K562 (cell line): ENCODE measurements around the gene POU2AF1. TPM values are rescaled to one million over a fixed set of nuclear protein-coding genes. Genes with fewer than 3 reads are reported as not detected.

Experiments used
- ATAC-seq: fragments of 200-7000 bp; cut with Tn5 transposase; 3 replicates; pipeline ENCODE4 v1.9.1; 2020; ENCODE audit warnings: moderate library complexity
- Bru-seq: library from RNA; stranded (reverse); fragments of 400-500 nt; gene quantifications from one replicate; lab custom pipeline; 2021; lab: Mats Ljungman, UMichigan
- BruChase-seq, 2 experiments: library from RNA; stranded (reverse); fragments of 400-500 nt; gene quantifications; one replicate each; lab custom pipeline; 2021; lab: Mats Ljungman, UMichigan
- BruUV-seq: library from RNA; stranded (reverse); fragments of 400-500 nt; replicated peaks from 2 replicates; lab custom pipeline; 2021; lab: Mats Ljungman, UMichigan
- CTCF ChIA-PET: fragments of 300-600 bp; formaldehyde crosslinking; extraction: SDS; loops from one replicate; lab custom pipeline; 2021; ENCODE audit warnings: low intra/inter-chr PET ratio; lab: Yijun Ruan, JAX
- POLR2A ChIA-PET: fragments of 300-600, 350-650 bp; sonication (Branson Sonifier 250); formaldehyde crosslinking; extraction: SDS; loops from one replicate; lab custom pipeline; 2021; ENCODE audit warnings: antibody characterized with exemption, inconsistent platforms; lab: Yijun Ruan, JAX
- DNase-seq, 4 experiments: peaks; one replicate each; pipeline versions ENCODE4 v3.0.0 to v3.0.0-alpha.2; 2011 to 2018; ENCODE audit warnings: low spot score in 3 of 4, mixed read lengths in 3 of 4; ENCODE audit errors: extremely low read depth in 1 of 4
- FAIRE-seq: peaks from 2 replicates; lab custom pipeline; 2011; peaks lifted over from hg19 to GRCh38; lab: Jason Lieb, UNC
- H2AFZ ChIP-seq: 2 replicates; pipeline ENCODE4 v1.6.0; 2011; ENCODE audit warnings: low read depth, low read length, control low read depth, inconsistent platforms
- H3K27ac ChIP-seq: fragments of 200-600 bp; 3 replicates; pipeline ENCODE4 v1.8.0; 2011; ENCODE audit warnings: low read depth, mild to moderate bottlenecking, control low read depth, inconsistent platforms, low read length, moderate library complexity, mixed read lengths; ENCODE audit errors: extremely low read depth
- H3K27me3 ChIP-seq, 2 experiments: fragments of 300-600 bp in 1 of 2; 2 replicates in 1 of 2; 3 replicates in 1 of 2; pipeline versions ENCODE4 v1.6.0 to v1.8.0; 2011; ENCODE audit warnings: inconsistent platforms in 2 of 2, low read length in 2 of 2, mild to moderate bottlenecking in 1 of 2, mixed read lengths in 1 of 2, moderate library complexity in 1 of 2; ENCODE audit not compliant: control insufficient read depth in 2 of 2, insufficient read depth in 2 of 2
- H3K36me3 ChIP-seq: fragments of 300-600 bp; 3 replicates; pipeline ENCODE4 v1.8.0; 2011; ENCODE audit warnings: mild to moderate bottlenecking, low read length, inconsistent platforms; ENCODE audit not compliant: control insufficient read depth, insufficient read depth
- H3K4me1 ChIP-seq, 2 experiments: fragments of 200-600 bp in 1 of 2; replicated peaks in 1 of 2; 2 replicates in 1 of 2; 3 replicates in 1 of 2; pipeline versions ENCODE4 v1.5.1 to v1.8.0; 2011; ENCODE audit warnings: inconsistent platforms in 2 of 2, low read length in 2 of 2, mild to moderate bottlenecking in 1 of 2, mixed read lengths in 1 of 2, moderate library complexity in 1 of 2; ENCODE audit not compliant: control insufficient read depth in 2 of 2, insufficient read depth in 2 of 2
- H3K4me2 ChIP-seq: 2 replicates; pipeline ENCODE4 v1.6.1; 2011; ENCODE audit warnings: low read length, control low read depth, inconsistent platforms, mixed read lengths; ENCODE audit not compliant: insufficient read depth
- H3K4me3 ChIP-seq: fragments of 200-600 bp; sonication (generic), shearing (Covaris generic); 2 replicates; pipeline ENCODE4 v1.5.1; 2016; ENCODE audit warnings: control low read depth, inconsistent platforms
- H3K79me2 ChIP-seq: fragments of 200-600 bp; 3 replicates; pipeline ENCODE4 v1.8.0; 2011; ENCODE audit warnings: low read length, inconsistent platforms; ENCODE audit not compliant: control insufficient read depth, insufficient read depth
- H3K9ac ChIP-seq, 2 experiments: 2 replicates each; pipeline versions ENCODE4 v1.6.0 to v1.6.1; 2011; ENCODE audit warnings: low read depth in 2 of 2, low read length in 2 of 2, control low read depth in 1 of 2, inconsistent platforms in 1 of 2, mild to moderate bottlenecking in 1 of 2, mixed read lengths in 1 of 2; ENCODE audit not compliant: insufficient read depth in 1 of 2
- H3K9me1 ChIP-seq: one replicate; pipeline ENCODE4 v1.6.0; 2011; ENCODE audit warnings: inconsistent platforms, mild to moderate bottlenecking, low read length, moderate library complexity; ENCODE audit not compliant: control insufficient read depth, insufficient read depth
- H3K9me3 ChIP-seq: replicated peaks from 2 replicates; pipeline ENCODE4 v1.5.1; 2011; ENCODE audit warnings: low read depth, low read length, inconsistent platforms; ENCODE audit not compliant: control insufficient read depth, insufficient read depth
- H4K20me1 ChIP-seq: replicated peaks from 2 replicates; pipeline ENCODE4 v1.6.1; 2011; ENCODE audit warnings: low read length, inconsistent platforms, mixed read lengths; ENCODE audit not compliant: control insufficient read depth, insufficient read depth
- FOXP1 ChIP-seq: sonication (generic); formaldehyde crosslinking; IDR thresholded peaks from 2 replicates; pipeline ENCODE4 v1.8.0; 2022; ENCODE audit warnings: mild to moderate bottlenecking, missing genetic modification reagents
- MAFK ChIP-seq: IDR thresholded peaks from 2 replicates; pipeline ENCODE4 v1.6.1; 2011; ENCODE audit warnings: low read length, improper control_type of control experiment
- ZNF224 ChIP-seq: sonication (generic); formaldehyde crosslinking; IDR thresholded peaks from 2 replicates; pipeline ENCODE4 v1.8.0; 2022; ENCODE audit warnings: mild to moderate bottlenecking, missing genetic modification reagents
- WGBS: fragments of 100-300 bp; shearing (Covaris generic); methylation state at CpG from one replicate; pipeline ENCODE4 v1.1.6; 2016; ENCODE audit warnings: low coverage, mixed read lengths; ENCODE audit not compliant: insufficient coverage; ENCODE audit errors: missing lambda C conversion rate; 5-methylcytosine and 5-hydroxymethylcytosine counted together
- in situ Hi-C: fragments of 300-500 bp; cut with MboI; formaldehyde crosslinking; loops from 4 replicates; pipeline ENCODE4 v1.15.0; 2018; ENCODE audit warnings: inconsistent platforms, mixed read lengths
- intact Hi-C: fragments of 100-400 bp; cut with micrococcal nuclease; formaldehyde crosslinking; loops from 2 replicates; pipeline ENCODE4 v1.14.2; 2022
- long read RNA-seq, 3 experiments: library from polyadenylated mRNA in 2 of 3; library from RNA in 1 of 3; unstranded in 2 of 3; stranded (forward) in 1 of 3; transcript quantifications; one replicate each; pipeline ENCODE4 v2.0.0, GENCODE V29; 2019 to 2022
- polyA minus RNA-seq, 3 experiments: library from RNA; depleted of rRNA, polyadenylated mRNA; stranded (reverse); fragments of >200 nt; gene quantifications; 2 replicates each; pipeline ENCODE4 v1.2.3, GENCODE V29; 2011
- polyA plus RNA-seq, 8 experiments: library from polyadenylated mRNA; depleted of rRNA in 4 of 8; stranded (reverse) in 5 of 8; unstranded in 3 of 8; fragments of >200 nt; fragmentation: Nextera tagmentation in 2 of 8; fragmentation: Illumina TruSeq in 1 of 8; extraction: Ambion mirVana in 2 of 8; extraction: Trizol in 1 of 8; gene quantifications; 2 replicates each; pipeline versions ENCODE4 v1.2.1 to v1.2.3, GENCODE V29; 2011 to 2014; ENCODE audit warnings: inconsistent platforms in 1 of 8, missing spikeins in 1 of 8
- total RNA-seq, 7 experiments: library from RNA; depleted of rRNA in 6 of 7; stranded (reverse); fragments of >200 nt in 6 of 7; fragmentation: Illumina TruSeq in 2 of 7; extraction: Trizol in 2 of 7; gene quantifications; 2 replicates each; pipeline versions ENCODE4 v1.2.1 to v1.2.3, GENCODE V29; 2011 to 2021; ENCODE audit warnings: low replicate concordance in 1 of 7

Gene POU2AF1
- total RNA-seq (2011; cell fraction: chromatin; rRNA removed; ENCODE audit: low replicate concordance) = not detected in 2 replicates
- total RNA-seq (2011; cell fraction: nucleolus; rRNA removed) = not detected in 2 replicates
- not detected in 2 replicates for total RNA-seq (2011; cell fraction: nucleoplasm; rRNA removed)
- total RNA-seq (2014; rRNA removed) = not detected in 2 replicates
- not detected in 2 replicates for total RNA-seq (2014; rRNA removed; fragmentation: Illumina TruSeq; extraction: Trizol)
- total RNA-seq (2015; rRNA removed; fragmentation: Illumina TruSeq; extraction: Trizol) = not detected in 2 replicates
- total RNA-seq (2021) = 0.09 and 0.16 TPM in 2 replicates
- polyA plus RNA-seq (2011; rRNA removed) = not detected in 2 replicates
- polyA plus RNA-seq (2011; cell fraction: cytosol; rRNA removed) = not detected in 2 replicates
- not detected in 2 replicates for polyA plus RNA-seq (2011; cell fraction: nucleus; rRNA removed)
- polyA plus RNA-seq (2012) = 0.03 TPM in 1 of 2 replicates, not detected in the other
- not detected in 2 replicates for polyA plus RNA-seq (2014; fragmentation: Illumina TruSeq; extraction: Trizol)
- polyA plus RNA-seq (2014; fragmentation: Nextera tagmentation; extraction: Ambion mirVana) = not detected
- polyA plus RNA-seq (2014; rRNA removed) = not detected in 2 replicates
- not detected in 2 replicates for polyA minus RNA-seq (2011; rRNA and poly(A)+ RNA removed)
- not detected in 2 replicates for polyA minus RNA-seq (2011; cell fraction: cytosol; rRNA and poly(A)+ RNA removed)
- polyA minus RNA-seq (2011; cell fraction: nucleus; rRNA and poly(A)+ RNA removed) = not detected in 2 replicates
- Bru-seq, nascent RNA = not detected
- not detected for BruChase-seq, experiment 1, labeled RNA remaining after a 2-hour chase
- BruChase-seq, experiment 2, labeled RNA remaining after a 6-hour chase = not detected
- long read RNA-seq, experiment 1 = 0 reads
- long read RNA-seq, experiment 2 = 0 reads
- long read RNA-seq, experiment 3 = 0 reads

- intact Hi-C loops = no loop called here
- H2AFZ ChIP-seq = no peak within 1 kb of the TSS
- in situ Hi-C loops = no loop called here
- FAIRE-seq (no peak), DNase-seq (no peak), ATAC-seq (peak; percentile 49; the same call in 2 of the 3 replicates)
- no peak within 1 kb of the TSS for H3K9ac ChIP-seq
- H4K20me1 ChIP-seq = no peaks in the 10 kb centered on the region
- no peaks in the 10 kb centered on the region for H3K79me2 ChIP-seq
- 2% methylated on average over 32 of the region's 33 CpGs for WGBS
- H3K4me1 ChIP-seq = peaks cover 0 to 4% of the 10 kb centered on the region in 2 experiments; a peak in 1 of 5 replicates
- POLR2A ChIA-PET = no interaction called here
- BruUV-seq = no TSS peak
- H3K9me1 ChIP-seq = no peaks in the 10 kb centered on the region
- no peak for TF ChIP-seq MAFK
- no peak for TF ChIP-seq ZNF224
- no peak for TF ChIP-seq FOXP1
- no peaks in the 10 kb centered on the region for H3K36me3 ChIP-seq
- H3K27me3 ChIP-seq = peaks cover 5 to 16% of the 10 kb centered on the region in 2 experiments; a peak in 3 of 5 replicates
- no peak within 1 kb of the TSS for H3K4me3 ChIP-seq
- H3K27ac ChIP-seq = no peak within 1 kb of the TSS
- CTCF ChIA-PET = no interaction called here
- no peaks in the 10 kb centered on the region for H3K9me3 ChIP-seq
- no peak within 1 kb of the TSS for H3K4me2 ChIP-seq
These were observed at the start of gene POU2AF1 for GRCh38 chr11:111378861-111379601. POU2AF1 (minus strand) TSS chr11:111379275; CDS start chr11:111379177, 98 bp downstream.
